Smooth muscle cell (in vitro differentiated cells): ENCODE measurements around the gene UBN1. TPM values are rescaled to one million over a fixed set of nuclear protein-coding genes. Genes with fewer than 3 reads are reported as not detected.
"Not testable (repeated sequence)": the region's sequence is repeated elsewhere in the genome, so short reads cannot be mapped to it uniquely, and the experiment has no call there.

Source experiments
- DNase-seq: peaks from one replicate; lab custom pipeline; 2025; ENCODE audit not compliant: unreplicated experiment; lab: John Stamatoyannopoulos, UW
- H2AFZ ChIP-seq: fragments of 200-600 bp; sonication (generic); 2 replicates; pipeline ENCODE4 v1.6.0; 2016; ENCODE audit warnings: antibody characterized with exemption, low read depth, mild to moderate bottlenecking
- H3F3A ChIP-seq: fragments of 200-600 bp; sonication (generic); 2 replicates; pipeline ENCODE4 v1.6.0; 2017; ENCODE audit warnings: antibody characterized with exemption, low read depth
- H3K27ac ChIP-seq: fragments of 200-600 bp; sonication (generic); 2 replicates; pipeline ENCODE4 v1.5.1; 2016; ENCODE audit warnings: low read depth, mild to moderate bottlenecking
- H3K27me3 ChIP-seq: fragments of 200-600 bp; sonication (generic); 2 replicates; pipeline ENCODE4 v1.6.1; 2016; ENCODE audit warnings: low read depth, mild to moderate bottlenecking
- H3K36me3 ChIP-seq: fragments of 200-600 bp; sonication (generic); 2 replicates; pipeline ENCODE4 v1.5.1; 2016; ENCODE audit warnings: low read depth
- H3K4me1 ChIP-seq: fragments of 200-600 bp; sonication (generic); 2 replicates; pipeline ENCODE4 v1.5.1; 2016; ENCODE audit warnings: low read depth
- H3K4me2 ChIP-seq: fragments of 200-600 bp; sonication (generic); 2 replicates; pipeline ENCODE4 v1.6.0; 2016; ENCODE audit warnings: mild to moderate bottlenecking
- H3K4me3 ChIP-seq: fragments of 200-600 bp; sonication (generic); 2 replicates; pipeline ENCODE4 v1.5.1; 2016; ENCODE audit warnings: mild to moderate bottlenecking
- H3K79me2 ChIP-seq: fragments of 200-600 bp; sonication (generic); 2 replicates; pipeline ENCODE4 v1.6.0; 2016; ENCODE audit warnings: low read depth, mild to moderate bottlenecking
- H3K9ac ChIP-seq: fragments of 200-600 bp; sonication (generic); 2 replicates; pipeline ENCODE4 v1.6.0; 2016; ENCODE audit warnings: low read depth
- H3K9me3 ChIP-seq: fragments of 200-600 bp; sonication (generic); replicated peaks from 2 replicates; pipeline ENCODE4 v1.5.1; 2016; ENCODE audit warnings: low read depth
- H4K20me1 ChIP-seq: fragments of 200-600 bp; sonication (generic); 2 replicates; pipeline ENCODE4 v1.6.0; 2016; ENCODE audit warnings: low read depth
- CTCF ChIP-seq: fragments of 200-600 bp; sonication (generic); IDR thresholded peaks from 2 replicates; pipeline ENCODE4 v1.5.1; 2017; ENCODE audit warnings: borderline replicate concordance, mild to moderate bottlenecking, antibody characterized with exemption; ENCODE audit not compliant: insufficient read depth, poor library complexity, severe bottlenecking
- WGBS: methylation state at CpG from one replicate; pipeline ENCODE4 v1.1.7; 2016; ENCODE audit warnings: low lambda C conversion rate; 5-methylcytosine and 5-hydroxymethylcytosine counted together
- polyA plus RNA-seq: library from polyadenylated mRNA; unstranded; fragments of >200 nt; fragmentation: Nextera tagmentation; extraction: Ambion mirVana; gene quantifications from 2 replicates; pipeline ENCODE4 v1.2.1, GENCODE V29; 2016
- total RNA-seq: library from RNA; depleted of rRNA; stranded (reverse); fragments of >200 nt; gene quantifications from 2 replicates; pipeline ENCODE4 v1.2.3, GENCODE V29; 2014

Gene UBN1
- total and polyA plus RNA-seq, 2 experiments from 2014 or later: 16.2 to 29.7 TPM

DNA sequence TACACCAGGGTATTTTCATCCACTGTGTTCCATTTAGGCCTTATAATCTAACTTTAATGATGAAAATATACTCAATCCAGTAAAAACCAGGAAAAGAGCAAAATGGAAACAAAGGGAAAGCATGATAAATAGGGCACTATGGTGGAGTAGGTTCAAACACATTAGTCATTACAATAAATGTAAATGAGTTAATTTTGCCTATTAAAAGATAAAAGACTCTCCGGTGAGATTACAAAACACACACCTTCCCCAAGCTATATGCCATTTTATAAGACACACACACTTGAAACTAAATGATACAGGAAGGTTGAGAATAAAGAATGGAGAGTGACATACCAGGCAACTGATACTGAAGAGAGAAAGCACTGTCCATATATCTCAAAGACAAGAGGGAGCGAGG, 79.6 kb downstream of the UBN1 start:
- no peaks in the 10 kb centered on the region for H3K36me3 ChIP-seq
- H3K4me1 ChIP-seq: no peaks in the 10 kb centered on the region
- WGBS: 97% methylated on average over 2 of the region's 2 CpGs
- peaks cover 7% of the 10 kb centered on the region for H3K9me3 ChIP-seq
- no peaks in the 10 kb centered on the region for H3K79me2 ChIP-seq
- no peak for TF ChIP-seq CTCF
- no peaks in the 10 kb centered on the region for H3F3A ChIP-seq
- no peaks in the 10 kb centered on the region for H3K27me3 ChIP-seq
- no peak overlapping the region for H3K27ac ChIP-seq
- no peak overlapping the region for H3K4me2 ChIP-seq
- no peak overlapping the region for H3K9ac ChIP-seq
- H2AFZ ChIP-seq: no peak overlapping the region
- no peak for DNase-seq
- H3K4me3 ChIP-seq: no peak overlapping the region
- H4K20me1 ChIP-seq: no peaks in the 10 kb centered on the region

DNA sequence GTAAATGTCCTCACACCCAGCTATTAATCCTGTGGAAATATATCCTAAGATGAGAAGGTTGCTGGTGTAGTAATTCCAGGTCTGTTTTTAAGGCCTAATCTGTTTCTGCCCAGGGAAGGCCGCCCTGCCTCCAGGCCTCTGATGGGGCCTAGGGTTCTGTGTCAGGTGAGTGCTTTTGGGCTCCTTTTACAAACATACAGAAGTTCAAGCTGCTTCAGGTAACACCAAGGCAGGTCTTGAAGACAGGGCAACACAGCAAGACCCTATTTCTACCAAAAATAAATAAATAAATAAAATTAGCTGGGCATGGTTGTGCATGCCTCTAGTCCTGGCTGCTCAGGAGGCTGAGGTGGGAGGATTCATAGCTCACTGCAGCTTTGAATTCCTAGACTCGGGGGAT, 80.4 kb downstream of the UBN1 start:
- Histone ChIP-seq H3F3A (no peaks in the 10 kb centered on the region), H3K36me3 (no peaks in the 10 kb centered on the region), H3K4me3 (no peak overlapping the region), H2AFZ (no peak overlapping the region), H3K79me2 (no peaks in the 10 kb centered on the region), H3K4me2 (no peak overlapping the region), H3K9me3 (peaks cover 7% of the 10 kb centered on the region), H3K4me1 (no peaks in the 10 kb centered on the region), H3K27ac (no peak overlapping the region), H4K20me1 (no peaks in the 10 kb centered on the region), H3K27me3 (no peaks in the 10 kb centered on the region), H3K9ac (no peak overlapping the region)
- no peak for TF ChIP-seq CTCF
- 73% methylated on average over 2 of the region's 2 CpGs for WGBS
- DNase-seq: no peak

DNA sequence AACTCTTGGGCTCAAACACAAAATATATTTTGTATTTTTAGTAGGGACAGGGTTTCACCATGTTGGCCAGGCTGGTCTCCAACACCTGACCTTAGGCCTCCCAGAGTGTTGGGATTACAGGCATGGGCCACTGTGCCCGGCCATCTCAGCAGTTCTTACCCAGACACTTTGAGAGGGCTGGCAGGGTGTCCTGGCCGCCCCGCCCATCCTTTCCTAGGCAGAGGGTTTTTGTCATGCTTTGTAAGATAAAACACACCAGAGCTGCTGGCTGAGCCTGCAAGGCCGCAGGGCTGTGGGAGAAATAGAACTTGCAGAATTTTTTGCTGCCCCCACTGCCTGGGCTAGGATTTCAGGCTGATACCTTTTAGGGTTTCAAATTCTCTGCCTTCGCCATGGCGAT, 80.9 kb downstream of the UBN1 start:
- H3K9me3 ChIP-seq: peaks cover 7% of the 10 kb centered on the region
- H3K4me3 ChIP-seq: no peak overlapping the region
- no peaks in the 10 kb centered on the region for H3K27me3 ChIP-seq
- no peak overlapping the region for H3K4me2 ChIP-seq
- H3K79me2 ChIP-seq: no peaks in the 10 kb centered on the region
- no peaks in the 10 kb centered on the region for H4K20me1 ChIP-seq
- H3K4me1 ChIP-seq: no peaks in the 10 kb centered on the region
- 86% methylated on average over 6 of the region's 6 CpGs for WGBS
- H3K27ac ChIP-seq: no peak overlapping the region
- TF ChIP-seq CTCF: no peak
- no peaks in the 10 kb centered on the region for H3K36me3 ChIP-seq
- no peak overlapping the region for H2AFZ ChIP-seq
- no peak for DNase-seq
- H3K9ac ChIP-seq: no peak overlapping the region
- no peaks in the 10 kb centered on the region for H3F3A ChIP-seq

- not testable (repeated sequence) for H2AFZ ChIP-seq, H3K79me2 ChIP-seq, H4K20me1 ChIP-seq, H3K27ac ChIP-seq, H3F3A ChIP-seq, H3K9me3 ChIP-seq, H3K9ac ChIP-seq, H3K36me3 ChIP-seq, H3K27me3 ChIP-seq, H3K4me1 ChIP-seq, DNase-seq, H3K4me3 ChIP-seq, H3K4me2 ChIP-seq
- 90% methylated on average over 4 of the region's 4 CpGs for WGBS
Measured at GRCh38 chr16:4929619-4930018, 82.3 kb downstream of the UBN1 start.
